ENCODE data around the gene FANCD2OS. TPM values are rescaled to one million over a fixed set of nuclear protein-coding genes. Genes with fewer than 3 reads are reported as not detected.

Gene FANCD2OS
- total RNA-seq: not detected in 2 replicates
- polyA plus RNA-seq: not detected in 2 replicates

- Histone ChIP-seq H3K27ac (no peak within 1 kb of the TSS), H2AFZ (no peak within 1 kb of the TSS), H3K4me2 (no peak within 1 kb of the TSS), H3K4me1 (ENCODE audit: insufficient read depth) (no peaks in the 10 kb centered on the region), H3K36me3 (replicated peaks; ENCODE audit: insufficient read depth, low read depth) (no peaks in the 10 kb centered on the region), H3K79me2 (no peaks in the 10 kb centered on the region), H3K9me3 (ENCODE audit: low read depth) (no peaks in the 10 kb centered on the region), H3K4me3 (no peak within 1 kb of the TSS), H4K20me1 (ENCODE audit: insufficient read depth, poor library complexity, severe bottlenecking) (no peaks in the 10 kb centered on the region), H3K9me2 (replicated peaks; ENCODE audit: insufficient read depth) (no peaks in the 10 kb centered on the region), H3K27me3 (no peaks in the 10 kb centered on the region)
- DNase-seq (ENCODE audit: low spot score): no peak
- TF ChIP-seq EZH2 (IDR thresholded peaks at IDR 0.05; ENCODE audit: borderline replicate concordance): no peak
- no peak for TF ChIP-seq EZH2phosphoT487 (IDR thresholded peaks at IDR 0.05; ENCODE audit: low read depth, severe bottlenecking, unreplicated experiment)
- TF ChIP-seq CTCF (IDR thresholded peaks at IDR 0.05; ENCODE audit: poor library complexity): no peak
- 97% methylated on average over 20 of the region's 28 CpGs for WGBS (ENCODE audit: low lambda C conversion rate, missing lambda C conversion rate)
Measured at GRCh38 chr3:10108091-10108490, at the start of gene FANCD2OS. TSS of gene FANCD2OS (minus strand) at chr3:10108255. CDS start at chr3:10104774, 3,481 bp downstream.

GRCh38 chr3:10157031-10157430, 49.0 kb upstream of the FANCD2OS start:
- H3K27me3 ChIP-seq: no peaks in the 10 kb centered on the region
- no peak overlapping the region for H3K4me3 ChIP-seq
- no peak overlapping the region for H3K4me2 ChIP-seq
- H3K9me2 ChIP-seq (replicated peaks; ENCODE audit: insufficient read depth): no peaks in the 10 kb centered on the region
- H3K27ac ChIP-seq: no peak overlapping the region
- no peaks in the 10 kb centered on the region for H3K79me2 ChIP-seq
- 79% methylated on average over 4 of the region's 4 CpGs for WGBS (ENCODE audit: low lambda C conversion rate, missing lambda C conversion rate)
- TF ChIP-seq EZH2 (IDR thresholded peaks at IDR 0.05; ENCODE audit: borderline replicate concordance) (no peak), EZH2phosphoT487 (IDR thresholded peaks at IDR 0.05; ENCODE audit: low read depth, severe bottlenecking, unreplicated experiment) (no peak), CTCF (IDR thresholded peaks at IDR 0.05; ENCODE audit: poor library complexity) (no peak)
- no peaks in the 10 kb centered on the region for H3K36me3 ChIP-seq (replicated peaks; ENCODE audit: insufficient read depth, low read depth)
- H3K9me3 ChIP-seq (ENCODE audit: low read depth): no peaks in the 10 kb centered on the region
- DNase-seq (ENCODE audit: low spot score): no peak
- H3K4me1 ChIP-seq (ENCODE audit: insufficient read depth): no peaks in the 10 kb centered on the region
- no peak overlapping the region for H2AFZ ChIP-seq
- no peaks in the 10 kb centered on the region for H4K20me1 ChIP-seq (ENCODE audit: insufficient read depth, poor library complexity, severe bottlenecking)

- TF ChIP-seq EZH2phosphoT487 (IDR thresholded peaks at IDR 0.05; ENCODE audit: low read depth, severe bottlenecking, unreplicated experiment) (no peak), CTCF (IDR thresholded peaks at IDR 0.05; ENCODE audit: poor library complexity) (no peak)
- Histone ChIP-seq H3K9me2 (replicated peaks; ENCODE audit: insufficient read depth) (no peaks in the 10 kb centered on the region), H3K9me3 (ENCODE audit: low read depth) (no peaks in the 10 kb centered on the region), H2AFZ (no peak overlapping the region), H3K79me2 (no peaks in the 10 kb centered on the region), H3K27me3 (no peaks in the 10 kb centered on the region), H3K36me3 (replicated peaks; ENCODE audit: insufficient read depth, low read depth) (no peaks in the 10 kb centered on the region), H3K4me2 (no peak overlapping the region), H3K4me1 (ENCODE audit: insufficient read depth) (no peaks in the 10 kb centered on the region), H3K27ac (no peak overlapping the region), H4K20me1 (ENCODE audit: insufficient read depth, poor library complexity, severe bottlenecking) (no peaks in the 10 kb centered on the region), H3K4me3 (no peak overlapping the region)
- WGBS (ENCODE audit: low lambda C conversion rate, missing lambda C conversion rate): 98% methylated on average over 4 of the region's 4 CpGs
- no peak for DNase-seq (ENCODE audit: low spot score)
Measured at GRCh38 chr3:10155658-10156057, 47.6 kb upstream of the FANCD2OS start.

GRCh38 chr3:10155123-10155472, 47.0 kb upstream of the FANCD2OS start:
- WGBS (ENCODE audit: low lambda C conversion rate, missing lambda C conversion rate): 94% methylated on average over 4 of the region's 4 CpGs
- Histone ChIP-seq H3K27ac (no peak overlapping the region), H3K4me2 (no peak overlapping the region), H2AFZ (no peak overlapping the region), H3K4me3 (no peak overlapping the region), H3K9me3 (ENCODE audit: low read depth) (no peaks in the 10 kb centered on the region), H3K9me2 (replicated peaks; ENCODE audit: insufficient read depth) (no peaks in the 10 kb centered on the region), H3K79me2 (no peaks in the 10 kb centered on the region), H3K36me3 (replicated peaks; ENCODE audit: insufficient read depth, low read depth) (peaks cover under 1% of the 10 kb centered on the region), H3K27me3 (no peaks in the 10 kb centered on the region), H3K4me1 (ENCODE audit: insufficient read depth) (no peaks in the 10 kb centered on the region), H4K20me1 (ENCODE audit: insufficient read depth, poor library complexity, severe bottlenecking) (no peaks in the 10 kb centered on the region)
- TF ChIP-seq CTCF (IDR thresholded peaks at IDR 0.05; ENCODE audit: poor library complexity) (no peak), EZH2 (IDR thresholded peaks at IDR 0.05; ENCODE audit: borderline replicate concordance) (no peak), EZH2phosphoT487 (IDR thresholded peaks at IDR 0.05; ENCODE audit: low read depth, severe bottlenecking, unreplicated experiment) (no peak)
- no peak for DNase-seq (ENCODE audit: low spot score)

Measured in hepatocyte (in vitro differentiated cells).